ENCODE data around the gene LAMC1. TPM values are rescaled to one million over a fixed set of nuclear protein-coding genes. Genes with fewer than 3 reads are reported as not detected.
"Not testable (repeated sequence)": the region's sequence is repeated elsewhere in the genome, so short reads cannot be mapped to it uniquely, and the experiment has no call there.

LAMC1 gene
- total RNA-seq, 1 donor, result 13.2 TPM

- DNase-seq (ENCODE audit: low read depth in 2 of 3, low spot score in 2 of 3), result no peak
Observed at GRCh38 chr1:183143576-183144315, 120.5 kb downstream of the LAMC1 start.

DNA sequence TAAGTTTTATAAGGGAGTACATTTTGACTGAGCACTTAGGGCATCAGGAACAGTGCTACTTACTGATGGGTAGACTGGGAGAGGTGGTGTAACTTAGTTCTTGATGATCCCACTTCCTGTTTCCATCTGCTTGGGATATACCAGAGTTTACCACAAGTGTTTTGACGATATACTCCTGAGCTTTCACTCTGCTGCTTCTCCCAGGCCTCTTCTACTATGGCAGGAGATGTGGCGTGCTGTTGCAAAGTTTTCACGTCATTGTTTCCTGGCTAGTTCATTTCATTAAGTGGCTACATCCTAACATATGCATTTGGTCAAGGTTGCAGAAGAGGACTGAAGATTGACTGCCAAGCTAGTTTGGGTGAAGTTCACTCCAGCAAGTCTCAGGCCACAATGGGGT is 121.5 kb downstream of the LAMC1 start:
- no peak for DNase-seq (ENCODE audit: low read depth in 2 of 3, low spot score in 2 of 3)

DNA sequence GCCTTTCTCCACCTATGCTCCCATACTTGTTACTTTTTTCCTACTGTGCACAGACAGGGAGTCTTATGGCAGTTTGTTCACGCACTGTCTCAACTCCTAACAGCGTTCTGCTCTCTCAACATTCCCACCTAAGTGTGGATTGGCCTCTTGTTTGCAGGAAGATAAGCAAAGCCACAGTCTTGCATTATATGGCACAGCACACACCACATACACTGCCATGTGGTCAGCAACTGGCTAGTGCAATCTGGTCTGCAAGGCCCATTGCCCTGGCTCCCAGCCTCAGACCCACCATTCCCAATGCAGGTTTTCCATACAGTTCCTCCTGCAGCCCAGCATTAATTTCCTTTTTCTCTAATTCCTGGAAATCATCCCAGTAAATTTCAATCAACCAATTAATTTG is 124.5 kb downstream of the LAMC1 start:
- DNase-seq (ENCODE audit: low read depth in 2 of 3, low spot score in 2 of 3), result no peak

GRCh38 chr1:183148599-183148998 is 125.4 kb downstream of the LAMC1 start:
- DNase-seq (ENCODE audit: low read depth in 2 of 3, low spot score in 2 of 3), result no peak

DNA sequence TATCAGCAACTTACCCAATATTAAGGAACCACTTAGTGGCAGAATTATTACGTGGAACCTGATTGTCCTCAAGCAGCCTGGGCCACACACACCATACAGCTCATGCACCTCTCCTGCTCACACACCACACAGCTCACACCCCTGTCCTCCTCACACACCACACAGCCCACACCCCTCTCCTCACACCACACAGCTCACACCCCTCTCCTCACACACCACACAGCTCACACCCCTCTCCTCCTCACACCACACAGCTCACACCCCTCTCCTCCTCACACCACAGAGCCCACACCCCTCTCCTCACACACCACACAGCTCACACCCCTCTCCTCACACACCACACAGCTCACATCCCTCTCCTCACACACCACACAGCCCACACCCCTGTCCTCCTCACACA is 126.1 kb downstream of the LAMC1 start:
- DNase-seq (ENCODE audit: low read depth in 2 of 3, low spot score in 2 of 3), result no peak

- DNase-seq (ENCODE audit: low read depth in 2 of 3, low spot score in 2 of 3), result not testable (repeated sequence)
Observed at GRCh38 chr1:183150032-183150431, 126.8 kb downstream of the LAMC1 start.

DNA sequence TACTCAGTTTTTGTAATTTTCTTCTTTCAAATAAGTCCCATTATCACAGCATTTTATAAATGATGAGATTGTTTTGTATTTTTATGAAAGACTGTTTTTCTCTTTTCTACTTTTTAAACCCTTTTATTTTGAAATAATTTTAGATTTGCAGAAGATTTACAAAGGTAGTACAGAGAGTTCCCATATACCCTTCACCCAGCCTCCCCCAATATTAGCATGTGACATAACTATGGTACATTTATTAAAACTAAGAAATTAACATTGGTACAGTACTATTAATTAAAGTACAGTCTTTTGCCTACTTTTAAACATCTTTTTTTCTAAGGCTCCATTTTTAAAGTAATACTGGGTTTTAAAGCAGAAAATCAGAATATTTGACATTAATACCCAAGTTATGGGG is 127.2 kb downstream of the LAMC1 start:
- DNase-seq (ENCODE audit: low read depth in 2 of 3, low spot score in 2 of 3), result no peak

DNA sequence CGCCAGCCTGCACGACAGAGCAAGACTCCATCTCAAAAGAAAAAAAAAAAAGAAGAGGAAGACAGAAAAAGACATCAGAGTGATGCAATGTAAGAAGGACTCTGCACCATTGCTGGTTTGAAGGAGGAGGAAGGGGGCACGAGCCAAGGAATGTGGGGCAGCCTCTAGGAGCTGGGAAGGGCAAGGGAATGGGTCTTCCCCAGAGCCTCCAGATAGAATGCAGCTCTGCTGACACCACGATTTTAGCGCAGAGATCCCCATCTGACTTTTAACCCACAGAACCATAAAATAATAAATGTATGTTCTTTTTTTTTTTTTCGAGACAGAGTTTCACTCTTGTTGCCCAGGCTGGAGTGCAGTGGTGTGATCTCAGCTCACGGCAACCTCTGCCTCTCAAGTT is 129.0 kb downstream of the LAMC1 start:
- DNase-seq (ENCODE audit: low read depth in 2 of 3, low spot score in 2 of 3), result no peak

DNA sequence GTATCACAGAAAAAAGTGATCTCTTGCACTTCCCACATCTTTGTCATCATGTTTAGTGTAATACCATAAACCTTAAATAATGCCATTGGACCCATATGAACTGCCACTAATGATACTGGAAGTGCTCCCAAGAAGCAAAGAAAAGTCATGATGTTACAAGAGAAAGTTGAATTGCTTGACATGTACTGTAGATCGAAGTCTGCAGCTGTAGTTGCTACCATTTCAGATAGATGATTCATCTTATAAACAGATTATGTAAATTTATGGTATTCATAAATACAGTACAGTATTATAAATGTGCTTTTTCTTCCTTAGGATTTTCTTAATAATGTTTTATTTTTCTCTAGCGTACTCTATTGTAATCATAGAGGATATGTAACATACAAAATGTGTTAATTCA is 132.7 kb downstream of the LAMC1 start:
- DNase-seq (ENCODE audit: low read depth in 2 of 3, low spot score in 2 of 3), result no peak

- DNase-seq (ENCODE audit: low read depth in 2 of 3, low spot score in 2 of 3), result no peak
Observed at GRCh38 chr1:183159960-183160359, 136.7 kb downstream of the LAMC1 start.

- no peak for DNase-seq (ENCODE audit: low read depth in 2 of 3, low spot score in 2 of 3)
Observed at GRCh38 chr1:183161391-183161790, 138.2 kb downstream of the LAMC1 start.

- DNase-seq (ENCODE audit: low read depth in 2 of 3, low spot score in 2 of 3), result no peak
Observed at GRCh38 chr1:183163316-183163715, 140.1 kb downstream of the LAMC1 start.

DNA sequence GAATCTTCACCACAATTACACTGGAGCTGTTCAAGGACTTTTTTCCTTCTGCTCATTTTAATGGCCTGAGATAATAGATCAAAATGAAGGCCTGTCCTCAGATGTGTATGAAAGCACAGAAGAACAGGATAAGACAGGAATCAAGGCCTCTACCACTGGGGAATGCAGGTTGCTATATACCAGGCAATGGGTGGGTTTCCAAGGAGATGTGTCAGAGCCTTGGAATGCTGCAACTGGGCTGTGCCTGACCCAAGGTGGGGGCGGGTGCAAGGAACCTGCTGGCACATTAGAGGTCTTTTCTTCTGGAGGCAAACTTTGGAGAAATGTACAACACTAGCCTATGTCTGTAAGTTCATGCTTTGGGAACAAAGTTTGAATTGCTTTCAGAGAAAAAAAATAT is 141.1 kb downstream of the LAMC1 start:
- no peak for DNase-seq (ENCODE audit: low read depth in 2 of 3, low spot score in 2 of 3)

DNA sequence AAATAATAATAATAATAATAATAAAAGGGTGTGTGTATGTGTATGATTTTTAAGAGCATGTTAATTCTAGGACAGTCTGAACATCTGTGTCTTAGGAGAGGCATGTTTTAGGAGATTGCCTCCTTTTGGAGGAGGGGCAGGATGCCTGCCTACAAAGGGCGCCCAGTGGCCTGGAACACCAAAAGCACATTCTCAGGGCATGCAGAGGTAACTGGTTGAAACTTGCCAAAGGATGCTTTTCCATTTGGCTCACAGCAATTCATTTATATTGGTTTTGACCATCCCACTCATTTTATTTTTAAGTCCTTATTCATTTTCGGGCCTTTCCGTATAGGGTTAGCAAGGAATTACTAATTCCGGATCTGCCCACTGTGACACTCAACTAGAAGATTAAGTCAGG is 141.7 kb downstream of the LAMC1 start:
- DNase-seq (ENCODE audit: low read depth in 2 of 3, low spot score in 2 of 3), result no peak

DNA sequence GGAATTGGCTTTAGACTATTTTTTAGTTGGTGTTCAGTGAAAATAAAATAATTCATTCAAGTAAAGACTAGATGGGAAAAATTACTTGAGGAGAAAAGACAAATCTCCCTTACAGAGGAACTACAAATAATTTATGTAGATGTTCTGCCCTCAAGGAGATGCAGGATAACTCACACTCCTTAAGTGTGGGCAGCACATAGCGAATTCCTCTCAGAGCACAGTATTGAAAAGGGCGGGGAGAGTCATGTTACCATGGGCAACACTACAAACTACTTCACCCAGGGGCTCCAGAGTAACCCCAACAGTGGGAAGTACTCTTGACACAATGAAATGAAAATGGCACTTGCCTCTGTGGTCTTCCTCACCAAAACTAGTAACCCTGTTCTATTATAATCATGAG is 142.2 kb downstream of the LAMC1 start:
- no peak for DNase-seq (ENCODE audit: low read depth in 2 of 3, low spot score in 2 of 3)

GRCh38 chr1:183166454-183166853 is 143.2 kb downstream of the LAMC1 start:
- no peak for DNase-seq (ENCODE audit: low read depth in 2 of 3, low spot score in 2 of 3)

- no peak for DNase-seq (ENCODE audit: low read depth in 2 of 3, low spot score in 2 of 3)
Observed at GRCh38 chr1:183167676-183168075, 144.5 kb downstream of the LAMC1 start.

- no peak for DNase-seq (ENCODE audit: low read depth in 2 of 3, low spot score in 2 of 3)
Observed at GRCh38 chr1:183168308-183168707, 145.1 kb downstream of the LAMC1 start.

- no peak for DNase-seq (ENCODE audit: low read depth in 2 of 3, low spot score in 2 of 3)
Observed at GRCh38 chr1:183173828-183174227, 150.6 kb downstream of the LAMC1 start.

DNA sequence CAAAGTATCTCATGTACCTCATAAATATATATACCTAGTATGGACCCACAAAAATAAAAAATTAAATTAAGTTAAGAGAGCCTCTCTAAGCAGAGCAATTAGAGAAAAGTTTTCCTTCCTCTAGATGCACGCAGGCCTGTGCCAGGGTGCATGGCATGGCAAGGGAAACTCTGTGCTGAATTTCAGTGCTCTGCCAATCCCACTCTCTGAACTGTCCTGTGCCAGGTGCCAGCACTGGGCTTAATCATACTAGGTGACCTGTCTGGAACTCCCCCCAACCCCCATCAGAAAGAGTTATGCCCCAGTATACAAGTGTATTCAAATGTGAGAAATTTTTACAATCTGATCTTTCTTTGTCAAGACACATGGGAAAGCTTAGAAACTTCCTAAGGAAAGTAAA is 152.4 kb downstream of the LAMC1 start:
- DNase-seq (ENCODE audit: low read depth in 2 of 3, low spot score in 2 of 3), result no peak

GRCh38 chr1:183178545-183178944 is 155.3 kb downstream of the LAMC1 start:
- no peak for DNase-seq (ENCODE audit: low read depth in 2 of 3, low spot score in 2 of 3)

DNA sequence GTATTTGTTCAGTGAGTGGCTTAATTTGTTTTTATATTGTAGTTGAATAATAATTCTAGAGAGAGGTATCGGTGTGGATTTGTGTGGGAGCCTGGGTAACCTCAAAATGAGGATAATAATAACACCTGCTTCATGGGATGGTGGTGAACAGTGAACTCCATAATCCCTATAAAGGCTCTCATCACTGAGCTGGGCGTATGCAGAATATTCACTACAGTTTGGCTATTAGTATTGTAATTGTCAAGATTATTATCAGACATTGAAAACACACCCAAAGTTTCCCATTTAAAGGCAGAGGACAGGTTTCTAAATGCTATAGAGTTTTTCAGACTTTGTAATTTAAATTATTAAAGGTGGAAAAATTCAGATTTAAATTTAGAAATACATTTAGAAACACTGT is 155.8 kb downstream of the LAMC1 start:
- no peak for DNase-seq (ENCODE audit: low read depth in 2 of 3, low spot score in 2 of 3)

- peak in 1 of 3 donors; percentile 31 for DNase-seq (ENCODE audit: low read depth in 2 of 3, low spot score in 2 of 3)
Observed at GRCh38 chr1:183180218-183180617, 157.0 kb downstream of the LAMC1 start.
